NCI-H460 (cell line): ENCODE data around the gene NHERF2. TPM values are rescaled to one million over a fixed set of nuclear protein-coding genes. Genes with fewer than 3 reads are reported as not detected.
A peak's percentile ranks its signal among the peaks of the same experiment; 100 is the strongest.

ENCODE experiments used
- DNase-seq: peaks from one replicate; pipeline ENCODE4 v3.0.0-alpha.2; 2016; ENCODE audit warnings: low read depth; ENCODE audit errors: extremely low read depth
- total RNA-seq: library from RNA; depleted of rRNA; stranded (reverse); fragments of >200 nt; shearing (Covaris generic); gene quantifications from 2 replicates; pipeline ENCODE4 v1.2.3, GENCODE V29; 2014

Gene NHERF2
- total RNA-seq, 1 experiment from 2014 or later: 11.1 TPM

DNA sequence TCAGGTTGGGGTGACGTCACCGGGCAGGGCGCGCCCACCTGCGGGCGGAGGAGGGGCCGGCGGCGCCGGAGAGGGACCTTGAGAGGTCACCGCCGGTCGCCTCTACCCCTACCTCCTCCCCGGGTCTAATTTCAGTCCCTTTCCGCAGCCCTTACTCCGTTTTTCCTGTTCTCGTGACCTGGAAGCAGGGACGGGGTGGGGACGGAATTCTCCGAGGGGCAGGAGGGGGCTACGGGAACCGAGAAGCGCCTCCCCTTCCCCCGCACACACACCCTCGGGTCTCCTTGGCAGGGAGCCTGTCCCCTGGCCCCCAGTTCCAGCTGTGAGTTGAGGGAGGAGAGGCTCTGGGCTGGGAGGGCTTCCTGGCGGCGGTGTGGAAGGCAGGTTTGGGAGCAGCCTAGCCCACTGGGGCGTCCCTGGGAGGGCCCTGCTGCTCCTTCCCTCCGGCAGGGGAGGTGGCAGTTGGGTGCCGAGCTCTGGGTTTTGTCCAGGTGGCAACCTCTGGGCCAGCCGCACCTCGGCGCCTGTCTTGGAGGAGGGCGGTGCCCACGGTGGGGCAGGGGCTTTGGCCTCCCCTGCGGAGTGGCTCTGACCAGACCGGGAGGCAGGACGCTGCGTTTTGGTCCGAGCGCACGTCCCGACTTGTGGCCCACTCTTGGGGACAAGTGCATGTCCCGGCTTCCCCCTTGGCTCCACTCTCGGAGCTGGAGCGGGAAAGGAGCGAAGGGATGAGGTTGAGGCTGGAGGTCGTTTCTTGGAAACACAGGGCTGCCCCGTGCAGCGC lies 36.2 kb upstream of the NHERF2 start:
- DNase-seq: no peak

DNA sequence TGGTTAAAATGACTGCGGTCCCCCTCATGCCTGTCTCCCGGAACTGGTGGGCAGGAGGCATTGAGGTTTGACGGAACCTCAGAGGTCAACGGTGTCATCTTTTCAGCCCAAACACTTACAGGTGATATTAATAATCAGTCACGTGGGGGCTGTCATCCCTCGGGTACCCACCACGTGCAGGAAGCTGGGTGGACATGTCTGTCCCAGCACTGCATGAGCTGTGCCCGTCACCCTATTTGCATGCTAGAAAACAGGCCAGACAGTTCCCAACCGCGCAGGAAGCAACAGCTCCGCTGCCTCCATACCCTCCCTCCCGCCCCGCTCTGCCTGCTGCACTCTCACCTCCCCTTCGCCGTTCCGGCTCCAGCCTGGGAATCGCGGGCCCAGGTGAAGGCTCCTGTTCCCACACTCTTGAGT lies 35.6 kb upstream of the NHERF2 start:
- DNase-seq: no peak

DNA sequence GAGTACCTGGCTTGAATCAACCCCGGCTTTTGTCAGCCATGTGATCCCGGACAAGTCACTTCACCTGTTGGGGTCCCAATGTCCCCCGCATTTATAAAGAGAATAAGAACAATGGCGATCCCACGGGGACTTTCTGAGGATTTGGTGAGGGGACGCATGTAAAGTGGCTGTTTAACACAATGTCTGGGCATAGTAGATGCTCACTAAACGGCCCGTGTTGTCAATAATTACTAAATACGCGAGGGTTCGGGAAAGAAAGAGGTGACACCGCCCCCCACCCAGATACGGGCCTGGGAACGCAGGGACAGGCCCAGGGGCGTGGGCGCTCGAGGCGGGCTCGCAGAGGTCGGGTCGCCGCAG lies 35.1 kb upstream of the NHERF2 start:
- no peak for DNase-seq

DNA sequence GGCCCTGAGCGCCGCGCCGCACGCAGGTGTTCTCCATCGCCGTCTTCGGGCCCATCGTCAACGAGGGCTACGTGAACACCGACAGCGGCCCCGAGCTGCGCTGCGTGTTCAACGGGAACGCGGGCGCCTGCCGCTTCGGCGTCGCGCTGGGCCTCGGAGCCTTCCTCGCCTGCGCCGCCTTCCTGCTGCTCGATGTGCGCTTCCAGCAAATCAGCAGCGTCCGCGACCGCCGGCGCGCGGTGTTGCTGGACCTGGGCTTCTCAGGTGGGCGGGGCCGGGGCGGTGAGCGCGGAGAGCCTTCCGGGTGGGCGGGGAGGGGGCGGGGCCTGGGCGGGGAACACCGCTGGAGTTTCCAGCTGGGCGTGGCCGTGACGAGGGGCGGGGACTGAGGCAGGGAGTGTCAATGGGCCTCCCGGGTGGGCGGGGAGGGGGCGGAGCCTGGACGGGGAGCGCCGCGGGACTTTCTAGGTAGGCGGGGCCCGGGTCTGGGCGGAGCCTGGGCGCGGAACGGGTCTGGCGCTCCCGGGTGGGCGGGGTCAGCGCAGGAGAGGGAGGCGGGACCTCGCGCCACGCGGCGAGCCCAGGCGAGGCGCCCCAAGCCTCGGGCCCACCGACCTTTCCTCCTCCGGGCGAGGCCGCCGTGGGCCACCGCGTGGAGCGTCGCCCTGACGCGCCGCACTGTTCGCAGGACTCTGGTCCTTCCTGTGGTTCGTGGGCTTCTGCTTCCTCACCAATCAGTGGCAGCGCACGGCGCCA lies 34.6 kb upstream of the NHERF2 start:
- peak; percentile 89 for DNase-seq

DNA sequence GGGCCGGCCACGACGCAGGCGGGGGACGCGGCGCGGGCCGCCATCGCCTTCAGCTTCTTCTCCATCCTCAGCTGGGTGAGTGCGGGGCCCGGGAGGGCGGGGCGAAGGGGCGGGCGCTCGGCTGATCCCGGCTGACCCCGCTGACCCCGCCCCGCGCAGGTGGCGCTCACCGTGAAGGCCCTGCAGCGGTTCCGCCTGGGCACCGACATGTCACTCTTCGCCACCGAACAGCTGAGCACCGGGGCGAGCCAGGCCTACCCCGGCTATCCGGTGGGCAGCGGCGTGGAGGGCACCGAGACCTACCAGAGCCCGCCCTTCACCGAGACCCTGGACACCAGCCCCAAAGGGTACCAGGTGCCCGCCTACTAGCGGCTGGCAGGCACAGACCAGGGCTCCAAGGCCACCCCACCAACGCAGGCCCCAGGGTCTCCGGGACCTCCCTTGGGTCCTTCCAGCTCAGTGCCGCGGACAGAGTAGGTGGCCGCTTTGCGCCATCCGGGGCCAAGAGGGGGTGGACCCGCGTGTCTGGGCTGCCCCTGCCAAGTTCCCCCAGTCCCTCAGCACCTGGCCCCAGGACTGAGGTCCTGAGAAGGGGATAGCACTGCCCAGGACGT lies 33.9 kb upstream of the NHERF2 start:
- no peak for DNase-seq

DNA sequence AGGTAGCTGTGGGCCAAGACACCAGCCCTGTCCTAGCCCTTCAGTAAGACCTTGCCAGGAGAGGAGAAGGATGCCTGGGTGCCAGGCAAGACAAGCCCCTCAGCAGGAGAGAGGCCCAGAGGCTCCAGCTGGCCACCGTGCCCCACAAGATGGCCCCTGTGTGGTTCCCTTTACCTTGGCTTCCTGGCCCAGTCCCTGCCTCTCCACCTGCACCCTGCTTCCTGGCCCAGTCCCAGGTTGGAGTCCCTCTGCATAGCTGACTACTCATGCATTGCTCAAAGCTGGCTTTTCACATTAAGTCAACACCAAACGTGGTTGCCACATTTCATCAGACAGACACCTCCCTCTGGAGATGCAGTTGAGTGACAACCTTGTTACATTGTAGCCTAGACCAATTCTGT lies 33.0 kb upstream of the NHERF2 start:
- DNase-seq: no peak

DNA sequence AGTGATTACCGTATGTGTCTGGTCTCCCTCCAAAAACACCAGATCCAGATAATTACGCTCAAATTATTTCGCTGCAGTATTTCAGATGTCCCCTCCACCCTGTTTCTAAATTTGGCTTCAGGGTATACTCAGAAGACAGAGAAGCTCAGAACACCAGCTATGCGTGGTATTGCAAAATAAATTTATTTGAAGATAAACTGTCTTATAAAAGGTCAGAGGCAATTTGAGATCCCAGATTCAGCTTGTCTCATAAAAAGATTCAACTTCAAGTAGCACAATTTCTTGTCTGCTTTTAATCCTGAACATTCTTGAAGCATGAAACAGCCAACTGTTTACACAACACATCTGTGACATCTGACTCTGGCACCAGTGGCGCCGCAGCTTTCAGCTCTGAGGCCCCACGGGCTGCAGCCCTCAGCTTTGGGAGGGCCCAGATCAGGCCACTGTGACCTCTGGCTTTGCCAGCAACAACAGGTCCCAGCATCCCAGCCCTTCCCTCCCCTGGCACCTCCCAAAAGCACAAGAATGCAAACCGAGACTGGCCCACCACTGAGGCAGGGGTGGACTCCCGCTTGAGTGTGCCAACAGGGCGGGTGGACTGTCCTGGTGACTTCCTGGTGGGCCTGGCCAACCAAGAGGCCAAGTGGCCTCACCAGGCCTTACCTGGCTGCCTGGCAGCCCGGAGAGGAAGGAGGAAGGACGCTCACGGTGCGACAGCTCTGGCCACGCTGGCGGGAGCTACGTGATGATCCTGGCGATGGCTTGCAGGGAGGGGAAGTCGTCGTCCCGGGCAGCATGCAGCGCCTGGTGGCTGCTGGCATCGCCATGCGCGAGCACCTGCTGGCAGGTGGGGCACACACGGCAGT lies 29.0 kb upstream of the NHERF2 start:
- DNase-seq: no peak

DNA sequence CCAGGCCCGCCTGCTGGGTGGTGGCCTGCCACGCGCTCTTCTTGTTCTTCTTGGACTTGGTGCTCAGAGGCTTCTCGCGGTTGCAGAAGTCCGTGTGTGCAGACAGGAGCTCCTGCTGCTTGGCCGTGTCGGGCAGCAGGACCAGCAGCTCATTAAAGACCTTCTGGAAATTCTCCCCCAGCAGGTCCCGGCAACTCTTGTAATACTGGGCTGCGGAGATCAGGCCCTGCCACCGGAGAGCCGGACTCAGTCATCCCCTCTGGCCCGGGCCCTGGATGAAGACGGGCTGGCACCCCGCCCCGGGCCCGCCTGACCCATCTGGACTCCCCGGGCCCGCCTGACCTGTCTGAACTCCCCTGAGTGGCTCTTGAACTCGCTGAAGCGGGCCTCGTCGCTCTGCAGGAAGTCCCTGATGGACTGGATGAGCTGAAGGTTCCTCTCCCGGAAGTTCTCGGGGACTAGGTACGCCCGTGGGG lies 28.3 kb upstream of the NHERF2 start:
- DNase-seq: no peak

DNA sequence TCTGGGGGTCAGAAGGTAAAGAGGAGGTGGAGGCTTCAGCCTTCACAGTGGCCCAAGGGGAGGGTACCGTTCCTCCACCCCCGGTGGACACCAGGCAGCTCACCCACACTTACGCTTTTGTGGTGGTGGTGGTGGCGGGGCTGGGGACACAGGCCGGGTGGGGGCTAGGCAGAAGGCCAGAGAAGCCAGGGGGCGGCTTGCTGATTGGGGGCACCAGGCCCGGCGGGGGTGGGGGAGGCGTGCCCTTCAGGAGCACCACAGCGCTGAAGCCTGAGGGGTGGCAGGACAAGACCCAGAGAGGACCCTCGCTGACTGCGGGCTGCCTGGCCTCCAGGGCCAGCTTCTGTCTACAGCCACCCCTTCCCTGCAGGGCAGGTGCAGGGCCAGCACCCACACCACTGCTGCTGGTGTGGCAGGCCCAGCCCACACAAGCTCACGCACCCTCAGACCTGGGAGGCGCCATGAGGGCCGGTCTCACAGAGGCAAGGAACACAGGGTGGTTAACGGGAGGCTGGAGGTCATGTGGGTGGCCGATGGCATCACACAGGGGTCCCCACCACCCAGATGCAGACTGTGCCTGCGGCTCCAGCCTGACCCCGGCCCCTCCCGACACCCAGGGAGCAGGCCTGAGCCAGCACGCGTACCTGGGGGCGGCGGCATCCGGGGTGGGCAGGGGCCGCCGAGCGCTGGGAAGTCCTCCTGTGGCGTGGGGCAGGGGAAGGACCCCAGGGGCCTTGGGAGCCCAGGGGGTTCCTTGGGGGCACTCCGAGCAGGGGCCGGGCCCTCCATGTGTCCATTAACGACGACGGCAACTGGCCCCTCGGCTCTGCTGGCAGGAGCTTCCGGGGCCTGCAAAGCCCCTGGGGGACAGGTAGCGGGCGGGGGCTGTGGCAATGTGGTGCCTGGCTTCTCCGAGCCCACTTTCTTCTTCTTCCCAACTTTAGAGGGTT lies 27.6 kb upstream of the NHERF2 start:
- no peak for DNase-seq

DNA sequence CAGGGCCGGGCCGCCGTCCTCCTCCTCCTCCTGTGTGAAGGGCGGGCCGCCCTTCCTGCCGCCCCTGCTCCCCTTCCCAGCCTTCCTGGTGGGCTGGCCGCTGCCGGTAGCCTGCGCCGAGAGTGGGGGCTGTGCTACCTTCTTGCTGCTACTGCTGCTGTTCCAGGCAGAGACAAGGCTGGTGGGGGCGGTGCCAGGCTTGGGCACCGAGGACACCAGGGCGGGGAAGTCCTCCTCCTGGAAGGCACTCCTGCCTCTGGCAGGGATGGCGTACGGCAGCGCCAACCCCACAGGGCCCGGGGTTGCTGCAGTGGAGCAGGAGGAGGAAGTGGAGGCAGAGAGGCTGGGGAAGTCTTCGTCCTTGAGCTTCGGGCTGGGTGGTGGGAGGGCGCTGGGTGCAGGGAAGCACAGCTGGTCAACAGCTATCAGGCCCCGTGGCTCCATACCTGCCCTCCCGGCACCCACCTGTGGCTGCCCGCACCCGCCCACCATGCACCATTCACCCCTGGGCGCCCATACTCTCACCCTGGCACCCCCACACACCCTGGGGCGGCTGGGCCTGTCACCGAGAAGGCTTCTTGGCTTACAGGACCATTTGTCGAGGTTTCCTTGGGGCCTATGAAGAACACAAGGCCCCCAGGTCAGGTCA lies 26.7 kb upstream of the NHERF2 start:
- no peak for DNase-seq

DNA sequence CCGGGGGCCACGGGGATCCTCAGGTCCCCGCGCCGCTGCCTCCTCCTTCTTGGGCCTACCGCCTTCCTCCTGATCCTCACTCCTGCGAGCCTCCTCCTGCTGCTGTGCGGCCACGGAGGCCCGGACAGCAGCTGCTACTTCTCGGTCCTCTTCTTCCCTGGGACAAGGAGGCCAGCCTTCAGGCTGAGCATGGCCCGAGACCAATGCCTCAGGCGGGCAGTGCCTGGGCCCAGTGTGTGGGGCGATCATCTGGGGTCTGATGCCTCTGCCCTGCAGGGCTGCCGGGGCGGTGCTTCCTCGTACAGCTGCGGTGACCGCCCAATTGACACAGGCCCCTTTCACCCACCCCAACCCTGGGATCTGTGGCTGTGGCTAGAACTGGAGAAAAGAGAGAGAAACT lies 25.7 kb upstream of the NHERF2 start:
- no peak for DNase-seq

DNA sequence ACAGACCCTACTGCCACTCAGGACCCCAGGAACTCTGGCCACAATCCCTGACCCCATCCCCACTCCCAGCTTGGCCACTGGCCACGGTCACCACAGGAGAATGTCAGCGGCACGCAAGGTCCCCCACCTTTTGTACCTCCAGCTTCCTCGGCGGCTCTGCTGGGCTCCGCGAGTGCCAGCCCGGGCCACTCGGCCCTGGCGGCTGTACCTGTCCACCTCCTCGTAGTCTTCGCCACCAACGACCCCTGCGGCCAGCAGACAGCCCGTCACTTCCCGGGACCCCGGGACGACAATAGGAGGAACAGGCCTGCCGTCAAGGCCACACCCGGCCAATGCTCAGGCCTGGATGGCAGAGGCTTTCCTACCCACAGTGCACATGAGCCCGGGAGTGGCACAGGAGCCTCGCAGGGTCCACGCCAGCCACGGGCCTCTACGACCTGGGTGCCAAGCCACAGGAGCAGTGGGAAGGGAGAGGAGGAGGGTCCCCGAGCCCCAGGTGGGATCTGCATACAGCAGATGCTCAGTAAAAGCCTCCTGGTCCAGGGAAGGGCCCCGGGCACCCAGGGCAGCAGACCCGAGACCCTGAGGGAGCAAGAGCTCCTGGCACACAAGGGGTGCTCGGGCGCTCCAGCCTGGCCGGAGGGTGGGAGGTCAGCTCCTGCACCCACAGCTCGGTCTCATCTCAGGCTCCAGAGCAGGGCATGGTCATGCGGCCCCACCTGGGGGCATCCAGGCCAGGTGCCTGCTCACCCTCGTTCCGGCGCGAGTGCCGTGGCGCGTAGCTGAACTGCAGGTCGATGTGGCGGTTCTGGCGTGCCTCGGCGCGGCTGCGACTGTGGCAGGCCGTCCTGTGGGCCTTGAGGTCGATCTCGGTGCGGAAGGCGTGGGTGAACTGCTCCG lies 25.0 kb upstream of the NHERF2 start:
- no peak for DNase-seq

DNA sequence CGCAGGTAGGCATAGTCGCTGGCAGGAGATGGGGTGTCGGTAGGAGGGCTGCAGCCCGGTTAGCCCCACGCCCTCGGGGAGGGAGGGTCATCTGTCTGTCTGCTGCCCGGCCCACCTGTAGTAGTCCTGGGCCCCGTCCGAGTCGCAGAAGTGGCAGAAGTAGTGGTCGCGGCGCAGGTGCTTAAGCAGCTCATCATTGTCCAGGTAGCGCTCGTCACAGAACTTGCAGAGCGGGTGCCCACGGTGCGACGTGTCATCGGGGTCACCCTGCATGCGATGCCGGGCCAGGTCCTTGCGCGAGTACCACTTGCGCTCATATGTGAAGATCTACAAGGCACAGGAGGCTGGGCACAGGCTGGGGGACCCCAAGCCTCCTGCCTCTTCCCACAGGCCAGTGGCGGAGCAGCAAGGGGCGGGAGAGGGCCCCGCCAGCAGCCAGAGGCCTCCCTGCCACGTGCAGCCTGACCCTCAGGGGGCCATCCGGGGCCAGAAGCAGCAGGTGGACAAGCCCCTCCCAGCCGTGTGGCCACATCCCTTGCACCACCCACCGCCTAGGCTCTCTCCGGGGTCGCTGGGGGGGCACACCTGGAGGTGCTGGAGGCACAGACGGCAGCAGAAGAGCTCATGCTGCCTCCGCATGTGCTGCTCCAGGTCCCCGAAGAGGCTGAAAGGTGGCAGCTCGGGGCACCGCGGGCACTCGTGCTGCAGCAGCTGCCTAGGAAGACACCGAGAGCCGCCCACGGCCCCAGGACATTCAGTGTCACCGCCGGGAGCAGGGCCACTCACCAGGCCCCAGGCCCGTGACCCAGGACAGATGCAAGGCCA lies 24.1 kb upstream of the NHERF2 start:
- DNase-seq: no peak

DNA sequence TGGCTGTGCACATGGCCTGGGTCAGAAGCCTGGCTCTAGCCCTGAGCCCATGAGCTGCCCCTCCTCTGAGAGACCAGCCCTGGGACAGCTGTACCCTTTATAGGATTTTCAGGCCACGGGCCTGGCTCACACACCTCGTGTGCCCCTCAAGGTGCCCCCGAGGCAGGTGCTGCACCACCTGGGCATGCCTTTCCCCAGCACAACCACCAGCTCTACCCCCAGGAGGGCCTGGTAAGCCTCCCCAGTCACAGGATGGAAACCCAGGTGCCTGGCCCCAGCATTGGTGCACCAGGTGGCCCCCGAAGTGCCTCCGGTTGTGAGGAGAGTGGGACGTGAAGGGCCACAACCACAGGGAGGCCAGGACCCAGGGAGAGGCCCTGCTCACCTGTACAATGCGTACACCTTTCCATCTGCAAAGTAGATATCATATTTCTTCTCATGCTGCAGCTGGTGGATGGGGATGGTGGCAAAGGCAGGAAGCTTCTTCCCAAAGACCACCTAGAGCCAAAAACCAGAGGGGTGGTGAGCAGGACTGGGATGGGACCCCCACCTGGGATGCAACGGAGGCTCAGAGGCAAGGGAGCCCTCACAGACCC lies 23.4 kb upstream of the NHERF2 start:
- no peak for DNase-seq

DNA sequence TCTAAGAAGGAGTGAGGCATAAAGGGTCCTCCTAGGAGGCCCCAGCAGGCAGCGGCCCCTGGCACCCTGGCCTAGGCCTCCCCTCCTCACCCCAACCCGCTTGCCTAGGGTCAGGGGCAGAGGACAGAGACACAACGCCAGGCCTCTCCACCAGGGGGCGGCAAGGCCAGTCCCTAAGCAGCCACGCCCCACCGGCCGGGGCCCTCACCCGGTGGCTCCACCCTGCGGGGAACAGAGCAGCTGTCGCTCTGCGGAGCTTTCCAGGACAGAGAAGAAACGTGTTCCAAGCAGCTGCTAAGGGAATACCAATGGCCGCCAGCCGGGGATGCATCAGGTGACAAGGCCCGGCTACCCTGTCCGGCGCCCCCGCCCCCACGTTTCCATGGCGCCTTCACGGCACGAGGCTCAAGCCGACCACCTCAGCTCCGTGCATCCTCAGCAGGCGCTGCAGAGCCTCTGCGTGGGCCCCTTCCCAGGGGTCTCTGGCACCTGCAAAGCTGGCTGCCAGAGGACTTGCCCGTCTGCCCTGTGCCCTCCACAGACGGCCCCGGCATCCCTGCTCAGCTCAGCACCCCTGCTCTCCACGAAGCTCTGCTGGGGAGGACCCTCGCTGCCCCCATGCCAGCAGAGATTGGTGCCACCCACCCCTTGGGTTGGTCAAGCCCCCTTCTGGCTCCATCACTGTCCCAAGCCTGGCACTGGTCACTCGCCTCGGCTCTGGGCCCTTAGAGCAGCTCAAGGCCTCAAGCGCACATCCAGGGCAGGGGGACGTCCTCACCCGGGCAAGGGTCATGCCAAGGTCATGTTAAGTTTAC lies 22.7 kb upstream of the NHERF2 start:
- peak; percentile 91 for DNase-seq
